ENCODE data around the gene NR3C2. TPM values are rescaled to one million over a fixed set of nuclear protein-coding genes. Genes with fewer than 3 reads are reported as not detected.

The NR3C2 gene
- total RNA-seq, 1 donor from 2014 or later, result 5.7 TPM

GRCh38 chr4:148270630-148271029, 171.6 kb downstream of the NR3C2 start:
- no peak for DNase-seq (ENCODE audit: low spot score in 2 of 2)
- FAIRE-seq, result no peak

- FAIRE-seq (no peak), DNase-seq (ENCODE audit: low spot score in 2 of 2) (no peak)
Observed at GRCh38 chr4:148268835-148269234, 173.4 kb downstream of the NR3C2 start.

GRCh38 chr4:148266921-148267320, 175.3 kb downstream of the NR3C2 start:
- FAIRE-seq (no peak), DNase-seq (ENCODE audit: low spot score in 2 of 2) (no peak)

GRCh38 chr4:148266240-148266639, 176.0 kb downstream of the NR3C2 start:
- DNase-seq (ENCODE audit: low spot score in 2 of 2) (no peak), FAIRE-seq (no peak)

GRCh38 chr4:148265627-148266026, 176.6 kb downstream of the NR3C2 start:
- DNase-seq (ENCODE audit: low spot score in 2 of 2), result no peak

GRCh38 chr4:148263802-148264201, 178.4 kb downstream of the NR3C2 start:
- FAIRE-seq, result no peak
- DNase-seq (ENCODE audit: low spot score in 2 of 2), result no peak

More at GRCh38 chr4:148265627-148266026, 176.6 kb downstream of the NR3C2 start:
- no peak for FAIRE-seq

- FAIRE-seq, result no peak
- no peak for DNase-seq (ENCODE audit: low spot score in 2 of 2)
Observed at GRCh38 chr4:148263127-148263526, 179.1 kb downstream of the NR3C2 start.

GRCh38 chr4:148261848-148262247, 180.4 kb downstream of the NR3C2 start:
- no peak for FAIRE-seq
- DNase-seq (ENCODE audit: low spot score in 2 of 2), result no peak

GRCh38 chr4:148259841-148260240, 182.4 kb downstream of the NR3C2 start:
- DNase-seq (ENCODE audit: low spot score in 2 of 2) (no peak), FAIRE-seq (no peak)

- DNase-seq (ENCODE audit: low spot score in 2 of 2) (no peak), FAIRE-seq (no peak)
Observed at GRCh38 chr4:148258535-148258934, 183.7 kb downstream of the NR3C2 start.

- no peak for DNase-seq (ENCODE audit: low spot score in 2 of 2)
Observed at GRCh38 chr4:148255344-148255720, 186.9 kb downstream of the NR3C2 start.

GRCh38 chr4:148254621-148255343, 187.4 kb downstream of the NR3C2 start:
- FAIRE-seq (no peak), DNase-seq (ENCODE audit: low spot score in 2 of 2) (no peak)

More at GRCh38 chr4:148255344-148255720, 186.9 kb downstream of the NR3C2 start:
- FAIRE-seq, result no peak

GRCh38 chr4:148253768-148254167, 188.4 kb downstream of the NR3C2 start:
- no peak for FAIRE-seq
- DNase-seq (ENCODE audit: low spot score in 2 of 2), result no peak

- DNase-seq (ENCODE audit: low spot score in 2 of 2) (no peak), FAIRE-seq (no peak)
Observed at GRCh38 chr4:148248824-148249223, 193.4 kb downstream of the NR3C2 start.

GRCh38 chr4:148245015-148245414, 197.2 kb downstream of the NR3C2 start:
- no peak for FAIRE-seq
- no peak for DNase-seq (ENCODE audit: low spot score in 2 of 2)

GRCh38 chr4:148243837-148244236, 198.4 kb downstream of the NR3C2 start:
- no peak for DNase-seq (ENCODE audit: low spot score in 2 of 2)
- FAIRE-seq, result no peak

GRCh38 chr4:148240241-148240640, 202.0 kb downstream of the NR3C2 start:
- DNase-seq (ENCODE audit: low spot score in 2 of 2) (no peak), FAIRE-seq (no peak)

- DNase-seq (ENCODE audit: low spot score in 2 of 2), result no peak
- no peak for FAIRE-seq
Observed at GRCh38 chr4:148239494-148239985, 202.7 kb downstream of the NR3C2 start.

- DNase-seq (ENCODE audit: low spot score in 2 of 2) (no peak), FAIRE-seq (no peak)
Observed at GRCh38 chr4:148238811-148239493, 203.3 kb downstream of the NR3C2 start.

GRCh38 chr4:148238086-148238485, 204.1 kb downstream of the NR3C2 start:
- no peak for DNase-seq (ENCODE audit: low spot score in 2 of 2)

GRCh38 chr4:148235809-148236208, 206.4 kb downstream of the NR3C2 start:
- DNase-seq (ENCODE audit: low spot score in 2 of 2) (no peak), FAIRE-seq (no peak)

More at GRCh38 chr4:148238086-148238485, 204.1 kb downstream of the NR3C2 start:
- FAIRE-seq, result no peak

GRCh38 chr4:148229798-148230197, 212.4 kb downstream of the NR3C2 start:
- FAIRE-seq, result no peak
- DNase-seq (ENCODE audit: low spot score in 2 of 2), result no peak
